Measurements from ENCODE around the gene LILRB1. TPM values are rescaled to one million over a fixed set of nuclear protein-coding genes. Genes with fewer than 3 reads are reported as not detected.
"Not testable (repeated sequence)": the region's sequence is repeated elsewhere in the genome, so short reads cannot be mapped to it uniquely, and the experiment has no call there.

Gene LILRB1
- total and polyA plus RNA-seq, 2 donors (not counting 3 experiments of a cell fraction or from before 2014, with no cell fraction given), result not detected

DNA sequence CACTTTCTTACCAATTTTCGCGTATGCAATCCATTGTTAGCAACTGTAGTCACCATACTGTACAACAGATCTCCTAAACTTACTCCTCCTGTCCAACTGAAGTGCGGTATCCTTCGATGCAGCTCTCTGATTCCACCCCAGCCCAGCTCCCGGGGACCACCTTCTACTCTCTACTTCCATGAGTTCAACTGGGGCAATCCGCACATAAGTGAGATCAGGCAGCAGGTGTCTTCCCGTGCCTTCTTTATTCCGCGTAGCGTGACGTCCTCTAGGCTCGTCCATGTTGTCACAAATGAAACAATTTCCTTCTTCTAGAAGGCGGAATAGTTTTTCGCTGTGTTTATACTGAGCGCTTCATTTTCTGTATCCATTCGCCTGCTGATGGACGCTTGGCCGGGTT is 8.4 kb downstream of the LILRB1 start:
- no peak for DNase-seq (ENCODE audit: low read depth, low spot score)
- no TSS peak for BruUV-seq (replicated peaks)
- no peaks in the 10 kb centered on the region for H4K20me1 ChIP-seq (replicated peaks; ENCODE audit: control insufficient read depth, extremely low read depth, insufficient read depth, low read length)
- POLR2A ChIA-PET, result no interaction called here
- H3K9me3 ChIP-seq (replicated peaks; ENCODE audit: control insufficient read depth, insufficient read depth, low read length), result no peaks in the 10 kb centered on the region
- TF ChIP-seq EZH2 (IDR thresholded peaks at IDR 0.05; ENCODE audit: borderline replicate concordance, low read depth, low read length, severe bottlenecking), result no peak
- TF ChIP-seq, protein P1, sequence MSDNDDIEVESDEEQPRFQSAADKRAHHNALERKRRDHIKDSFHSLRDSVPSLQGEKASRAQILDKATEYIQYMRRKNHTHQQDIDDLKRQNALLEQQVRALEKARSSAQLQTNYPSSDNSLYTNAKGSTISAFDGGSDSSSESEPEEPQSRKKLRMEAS (IDR thresholded peaks at IDR 0.05; ENCODE audit: insufficient read depth, insufficient read length), result no peak
- TF ChIP-seq, protein P2, sequence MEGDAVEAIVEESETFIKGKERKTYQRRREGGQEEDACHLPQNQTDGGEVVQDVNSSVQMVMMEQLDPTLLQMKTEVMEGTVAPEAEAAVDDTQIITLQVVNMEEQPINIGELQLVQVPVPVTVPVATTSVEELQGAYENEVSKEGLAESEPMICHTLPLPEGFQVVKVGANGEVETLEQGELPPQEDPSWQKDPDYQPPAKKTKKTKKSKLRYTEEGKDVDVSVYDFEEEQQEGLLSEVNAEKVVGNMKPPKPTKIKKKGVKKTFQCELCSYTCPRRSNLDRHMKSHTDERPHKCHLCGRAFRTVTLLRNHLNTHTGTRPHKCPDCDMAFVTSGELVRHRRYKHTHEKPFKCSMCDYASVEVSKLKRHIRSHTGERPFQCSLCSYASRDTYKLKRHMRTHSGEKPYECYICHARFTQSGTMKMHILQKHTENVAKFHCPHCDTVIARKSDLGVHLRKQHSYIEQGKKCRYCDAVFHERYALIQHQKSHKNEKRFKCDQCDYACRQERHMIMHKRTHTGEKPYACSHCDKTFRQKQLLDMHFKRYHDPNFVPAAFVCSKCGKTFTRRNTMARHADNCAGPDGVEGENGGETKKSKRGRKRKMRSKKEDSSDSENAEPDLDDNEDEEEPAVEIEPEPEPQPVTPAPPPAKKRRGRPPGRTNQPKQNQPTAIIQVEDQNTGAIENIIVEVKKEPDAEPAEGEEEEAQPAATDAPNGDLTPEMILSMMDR (IDR thresholded peaks at IDR 0.05; ENCODE audit: extremely low read depth in 1 of 2, insufficient read depth in 1 of 2, low read depth in 1 of 2, low read length in 2 of 2), result no peak
- TF ChIP-seq POLR2A (IDR thresholded peaks at IDR 0.05; ENCODE audit: low read depth, low read length), result no peak
- no peak for TF ChIP-seq MYC (IDR thresholded peaks at IDR 0.05; ENCODE audit: low read depth, low read length)
- no peak for TF ChIP-seq POLR2AphosphoS5 (IDR thresholded peaks at IDR 0.05; ENCODE audit: insufficient read depth, low read depth, low read length)
- no peak overlapping the region for H2AFZ ChIP-seq (ENCODE audit: low read depth, low read length)
- no peak overlapping the region for H3K27ac ChIP-seq (ENCODE audit: insufficient read depth, low read depth, low read length)
- FAIRE-seq, result no peak
- no peaks in the 10 kb centered on the region for H3K9me1 ChIP-seq (replicated peaks; ENCODE audit: control insufficient read depth, extremely low read depth, insufficient read depth, low read length)
- H3K9ac ChIP-seq (replicated peaks; ENCODE audit: extremely low read depth, insufficient read depth, low read length), result no peak overlapping the region
- no peaks in the 10 kb centered on the region for H3K4me1 ChIP-seq (ENCODE audit: control insufficient read depth, extremely low read depth, insufficient read depth, low read length)
- H3K36me3 ChIP-seq (ENCODE audit: control insufficient read depth in 2 of 2, extremely low read depth in 1 of 2, insufficient read depth in 2 of 2, low read length in 2 of 2), result no peaks in the 10 kb centered on the region
- dilution Hi-C loops (cut with MboI; ENCODE audit: extremely low pct_ligation_motif_present, low sequenced_read_pairs) (no loop called here), intact Hi-C loops (cut with micrococcal nuclease) (no loop called here)
- H3K79me2 ChIP-seq (ENCODE audit: control insufficient read depth, insufficient read depth, low read length), result no peaks in the 10 kb centered on the region
- no peak overlapping the region for H3K4me2 ChIP-seq (ENCODE audit: insufficient read depth, low read length)
- CTCF ChIA-PET, result no interaction called here
- H3K27me3 ChIP-seq (ENCODE audit: control insufficient read depth in 2 of 2, insufficient read depth in 2 of 2, low read length in 2 of 2), result no peaks in the 10 kb centered on the region
- no peak overlapping the region for H3K4me3 ChIP-seq (replicated peaks in 1 of 3; ENCODE audit: insufficient read depth in 1 of 3, low read depth in 1 of 3, low read length in 3 of 3)

DNA sequence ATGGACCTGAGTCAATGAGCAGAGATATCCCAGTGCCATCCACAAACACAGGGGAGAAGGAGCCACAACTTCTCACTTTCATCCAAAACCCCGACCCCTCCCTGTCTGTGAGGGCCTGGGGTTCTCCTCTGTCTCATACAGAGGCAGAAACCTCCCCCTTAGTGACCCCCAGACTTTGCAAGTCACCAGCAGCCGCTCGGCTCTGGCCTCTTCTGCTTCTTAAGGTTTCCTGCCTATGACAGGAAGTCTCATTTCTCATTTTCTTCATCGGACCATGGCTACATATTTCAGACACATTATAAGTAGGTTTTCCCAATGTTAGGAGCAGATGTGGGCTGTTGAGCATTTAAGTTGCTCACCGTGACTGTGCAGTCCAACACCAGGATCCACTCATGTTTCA is 12.7 kb downstream of the LILRB1 start:
- H3K4me1 ChIP-seq (ENCODE audit: control insufficient read depth, extremely low read depth, insufficient read depth, low read length); POLR2A ChIA-PET; H3K36me3 ChIP-seq (ENCODE audit: control insufficient read depth in 2 of 2, extremely low read depth in 1 of 2, insufficient read depth in 2 of 2, low read length in 2 of 2); DNase-seq (ENCODE audit: low read depth, low spot score); intact Hi-C loops (cut with micrococcal nuclease); BruUV-seq (replicated peaks); FAIRE-seq; H3K9ac ChIP-seq (replicated peaks; ENCODE audit: extremely low read depth, insufficient read depth, low read length); H3K79me2 ChIP-seq (ENCODE audit: control insufficient read depth, insufficient read depth, low read length); H3K4me3 ChIP-seq (replicated peaks in 1 of 3; ENCODE audit: insufficient read depth in 1 of 3, low read depth in 1 of 3, low read length in 3 of 3); H3K9me3 ChIP-seq (replicated peaks; ENCODE audit: control insufficient read depth, insufficient read depth, low read length); CTCF ChIA-PET; dilution Hi-C loops (cut with MboI; ENCODE audit: extremely low pct_ligation_motif_present, low sequenced_read_pairs); H4K20me1 ChIP-seq (replicated peaks; ENCODE audit: control insufficient read depth, extremely low read depth, insufficient read depth, low read length); H3K4me2 ChIP-seq (ENCODE audit: insufficient read depth, low read length); H3K27me3 ChIP-seq (ENCODE audit: control insufficient read depth in 2 of 2, insufficient read depth in 2 of 2, low read length in 2 of 2); H2AFZ ChIP-seq (ENCODE audit: low read depth, low read length); H3K9me1 ChIP-seq (replicated peaks; ENCODE audit: control insufficient read depth, extremely low read depth, insufficient read depth, low read length); H3K27ac ChIP-seq (ENCODE audit: insufficient read depth, low read depth, low read length): not testable (repeated sequence)

DNA sequence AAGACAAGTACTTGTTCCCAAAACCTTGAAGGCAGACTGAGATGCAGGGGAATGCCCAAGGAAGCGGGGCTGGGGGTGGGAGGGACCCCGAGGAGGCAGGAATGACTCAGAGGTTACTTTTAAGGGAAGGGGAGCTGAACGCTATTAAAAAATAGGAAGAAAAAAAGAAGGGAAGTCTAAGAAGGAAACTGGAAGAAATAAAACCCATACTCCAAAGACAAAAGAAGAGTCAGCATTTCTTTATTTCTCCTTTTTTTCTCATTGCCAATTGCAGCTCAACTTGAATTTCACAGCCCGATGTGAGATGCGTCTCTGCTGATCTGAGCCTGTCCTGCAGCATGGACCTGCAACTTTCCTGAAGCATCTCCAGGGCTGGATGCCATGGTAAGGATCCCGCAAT is 13.3 kb downstream of the LILRB1 start:
- H3K4me2 ChIP-seq (ENCODE audit: insufficient read depth, low read length); BruUV-seq (replicated peaks); H3K9me1 ChIP-seq (replicated peaks; ENCODE audit: control insufficient read depth, extremely low read depth, insufficient read depth, low read length); H3K9me3 ChIP-seq (replicated peaks; ENCODE audit: control insufficient read depth, insufficient read depth, low read length); dilution Hi-C loops (cut with MboI; ENCODE audit: extremely low pct_ligation_motif_present, low sequenced_read_pairs); H3K27ac ChIP-seq (ENCODE audit: insufficient read depth, low read depth, low read length); CTCF ChIA-PET; FAIRE-seq; intact Hi-C loops (cut with micrococcal nuclease); H3K4me3 ChIP-seq (replicated peaks in 1 of 3; ENCODE audit: insufficient read depth in 1 of 3, low read depth in 1 of 3, low read length in 3 of 3); DNase-seq (ENCODE audit: low read depth, low spot score); H3K27me3 ChIP-seq (ENCODE audit: control insufficient read depth in 2 of 2, insufficient read depth in 2 of 2, low read length in 2 of 2); POLR2A ChIA-PET; H4K20me1 ChIP-seq (replicated peaks; ENCODE audit: control insufficient read depth, extremely low read depth, insufficient read depth, low read length); H3K4me1 ChIP-seq (ENCODE audit: control insufficient read depth, extremely low read depth, insufficient read depth, low read length); H2AFZ ChIP-seq (ENCODE audit: low read depth, low read length); H3K9ac ChIP-seq (replicated peaks; ENCODE audit: extremely low read depth, insufficient read depth, low read length); H3K36me3 ChIP-seq (ENCODE audit: control insufficient read depth in 2 of 2, extremely low read depth in 1 of 2, insufficient read depth in 2 of 2, low read length in 2 of 2); H3K79me2 ChIP-seq (ENCODE audit: control insufficient read depth, insufficient read depth, low read length): not testable (repeated sequence)
